CD4-positive, alpha-beta T cell (primary cell): Measurements from ENCODE around the gene MAP4K3. TPM values are rescaled to one million over a fixed set of nuclear protein-coding genes. Genes with fewer than 3 reads are reported as not detected.
A peak's percentile ranks its signal among the peaks of the same experiment; 100 is the strongest.
"Not testable (repeated sequence)": the region's sequence is repeated elsewhere in the genome, so short reads cannot be mapped to it uniquely, and the experiment has no call there.

ENCODE experiments used
- ATAC-seq: fragments of 200-7000 bp; cut with Tn5 transposase; one replicate; pipeline ENCODE4 v1.10.0; 2022; ENCODE audit warnings: mild to moderate bottlenecking; ENCODE audit not compliant: poor library complexity
- CTCF ChIA-PET: fragments of 350-600 bp; sonication (Branson Sonifier 250); formaldehyde crosslinking; loops from one replicate; lab custom pipeline; 2021; ENCODE audit warnings: antibody characterized with exemption, inconsistent platforms; lab: Charles Lee
- POLR2A ChIA-PET: fragments of 350-600 bp; sonication (Branson Sonifier 250); formaldehyde crosslinking; loops from one replicate; lab custom pipeline; 2021; ENCODE audit warnings: antibody characterized with exemption, inconsistent platforms; lab: Charles Lee
- DNase-seq, 14 experiments: peaks; one replicate each; pipeline ENCODE4 v3.0.0-alpha.2; 2013 to 2020; ENCODE audit warnings: mixed read lengths in 2 of 14
- H3K27ac ChIP-seq, 2 donors: one replicate each; pipeline versions ENCODE4 v1.5.1 to v1.7.0; 2013; ENCODE audit warnings: low read length in 2 of 2, low read depth in 1 of 2, mild to moderate bottlenecking in 1 of 2
- H3K27me3 ChIP-seq, 2 experiments: 1 replicate in 1 of 2; 2 replicates in 1 of 2; pipeline versions ENCODE4 v1.6.1 to v1.7.0; 2013; ENCODE audit warnings: low read length in 2 of 2, control low read depth in 1 of 2, mild to moderate bottlenecking in 1 of 2, moderate library complexity in 1 of 2; ENCODE audit not compliant: insufficient read depth in 2 of 2, control insufficient read depth in 1 of 2
- H3K36me3 ChIP-seq: one replicate; pipeline ENCODE4 v1.6.1; 2013; ENCODE audit warnings: low read length, control low read depth; ENCODE audit not compliant: insufficient read depth
- H3K4me1 ChIP-seq: one replicate; pipeline ENCODE4 v1.6.1; 2013; ENCODE audit warnings: low read length, control low read depth; ENCODE audit not compliant: insufficient read depth
- H3K4me3 ChIP-seq: one replicate; pipeline ENCODE4 v1.5.1; 2013; ENCODE audit warnings: mild to moderate bottlenecking, low read length, moderate library complexity
- H3K9me3 ChIP-seq, 2 experiments: 1 replicate in 1 of 2; 2 replicates in 1 of 2; pipeline versions ENCODE4 v1.6.1 to v1.7.0; 2013; ENCODE audit warnings: low read length in 2 of 2, mild to moderate bottlenecking in 2 of 2, control low read depth in 1 of 2, moderate library complexity in 1 of 2; ENCODE audit not compliant: control insufficient read depth in 1 of 2, insufficient read depth in 1 of 2
- H3K27ac Mint-ChIP-seq: one replicate; pipeline ENCODE4 v1.8.0; 2020; ENCODE audit warnings: mixed read lengths
- H3K27me3 Mint-ChIP-seq: one replicate; pipeline ENCODE4 v1.8.0; 2021; ENCODE audit warnings: mixed read lengths
- H3K36me3 Mint-ChIP-seq: one replicate; pipeline ENCODE4 v1.8.0; 2021; ENCODE audit warnings: low read depth, mixed read lengths
- H3K4me1 Mint-ChIP-seq: one replicate; pipeline ENCODE4 v1.8.0; 2021; ENCODE audit warnings: low read depth, mixed read lengths
- H3K4me3 Mint-ChIP-seq: one replicate; pipeline ENCODE4 v1.8.0; 2020; ENCODE audit warnings: mild to moderate bottlenecking, mixed read lengths
- H3K9me3 Mint-ChIP-seq: one replicate; pipeline ENCODE4 v1.8.0; 2020; ENCODE audit warnings: mixed read lengths
- intact Hi-C, 2 experiments: fragments of 100-400 bp; cut with DNase I in 1 of 2; cut with micrococcal nuclease in 1 of 2; formaldehyde crosslinking; loops; one replicate each; pipeline versions ENCODE4 v1.15.1 to v1.9.0; 2023 to 2025; cut with DNase I, micrococcal nuclease
- total RNA-seq, 174 experiments: library from RNA in 2 of 174; stranded (reverse) in 2 of 174; gene quantifications; one replicate each; pipeline ENCODE4 v1.2.3 and lab custom pipeline; 2021 to 2026
- TF ChIP-seq, protein P1 (sequence below): fragments of 200-600 bp; IDR thresholded peaks from one replicate; pipeline ENCODE4 v1.8.0; 2022; ENCODE audit warnings: antibody characterized with exemption, mild to moderate bottlenecking

The MAP4K3 gene
- total RNA-seq, 2 experiments from 2014 or later: 18.4 to 22.5 TPM

DNA sequence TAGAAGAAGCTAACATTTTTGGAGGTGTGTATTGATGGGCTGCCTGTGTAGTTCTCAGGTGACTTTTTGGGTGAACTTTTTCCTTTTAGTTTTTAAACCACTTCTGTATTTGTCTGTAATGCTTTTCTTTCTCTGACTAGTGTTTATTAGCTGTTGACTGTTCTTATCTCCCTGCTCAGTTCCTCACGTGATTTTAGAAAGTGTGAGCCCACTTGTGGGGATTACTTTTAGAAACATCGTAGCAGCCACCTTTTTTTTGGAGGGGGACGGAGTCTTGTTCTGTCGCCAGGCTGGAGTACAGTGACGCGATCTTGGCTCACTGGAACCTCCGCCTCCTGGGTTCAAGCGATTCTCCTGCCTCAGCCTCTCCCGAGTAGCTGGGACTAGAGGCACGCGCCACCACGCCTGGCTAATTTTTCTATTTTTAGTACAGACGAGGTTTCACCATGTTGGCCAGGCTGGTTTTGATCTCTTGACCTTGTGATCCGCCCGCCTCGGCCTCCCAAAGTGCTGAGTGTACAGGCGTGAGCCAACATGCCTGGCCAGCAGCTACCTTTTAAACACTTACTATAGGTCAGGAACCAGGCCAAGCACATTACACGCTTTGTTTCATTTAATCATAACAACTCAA lies 184.1 kb downstream of the MAP4K3 start:
- ChIA-PET CTCF (interaction anchor here (0.7 kb wide), 1 partner anchor 55 kb away, joined by 3 read pairs; no protein-coding TSS in a partner anchor), POLR2A (no interaction called here)
- intact Hi-C loops: no loop called here
- Histone ChIP-seq H3K4me1 (no peaks in the 10 kb centered on the region), H3K36me3 (peaks cover 16% of the 10 kb centered on the region), H3K27ac (no peak overlapping the region), H3K27me3 (no peaks in the 10 kb centered on the region), H3K4me3 (no peak overlapping the region), H3K9me3 (peaks cover 0 to 3% of the 10 kb centered on the region in 2 experiments)
- no peak overlapping the region for H3K27ac Mint-ChIP-seq
- ATAC-seq: no peak
- no peak for DNase-seq
- no peaks in the 10 kb centered on the region for H3K9me3 Mint-ChIP-seq
- H3K4me1 Mint-ChIP-seq: no peaks in the 10 kb centered on the region
- no peak overlapping the region for H3K4me3 Mint-ChIP-seq
- TF ChIP-seq, protein P1, sequence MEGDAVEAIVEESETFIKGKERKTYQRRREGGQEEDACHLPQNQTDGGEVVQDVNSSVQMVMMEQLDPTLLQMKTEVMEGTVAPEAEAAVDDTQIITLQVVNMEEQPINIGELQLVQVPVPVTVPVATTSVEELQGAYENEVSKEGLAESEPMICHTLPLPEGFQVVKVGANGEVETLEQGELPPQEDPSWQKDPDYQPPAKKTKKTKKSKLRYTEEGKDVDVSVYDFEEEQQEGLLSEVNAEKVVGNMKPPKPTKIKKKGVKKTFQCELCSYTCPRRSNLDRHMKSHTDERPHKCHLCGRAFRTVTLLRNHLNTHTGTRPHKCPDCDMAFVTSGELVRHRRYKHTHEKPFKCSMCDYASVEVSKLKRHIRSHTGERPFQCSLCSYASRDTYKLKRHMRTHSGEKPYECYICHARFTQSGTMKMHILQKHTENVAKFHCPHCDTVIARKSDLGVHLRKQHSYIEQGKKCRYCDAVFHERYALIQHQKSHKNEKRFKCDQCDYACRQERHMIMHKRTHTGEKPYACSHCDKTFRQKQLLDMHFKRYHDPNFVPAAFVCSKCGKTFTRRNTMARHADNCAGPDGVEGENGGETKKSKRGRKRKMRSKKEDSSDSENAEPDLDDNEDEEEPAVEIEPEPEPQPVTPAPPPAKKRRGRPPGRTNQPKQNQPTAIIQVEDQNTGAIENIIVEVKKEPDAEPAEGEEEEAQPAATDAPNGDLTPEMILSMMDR: no peak
- no peaks in the 10 kb centered on the region for H3K27me3 Mint-ChIP-seq
- H3K36me3 Mint-ChIP-seq: peaks cover 58% of the 10 kb centered on the region

DNA sequence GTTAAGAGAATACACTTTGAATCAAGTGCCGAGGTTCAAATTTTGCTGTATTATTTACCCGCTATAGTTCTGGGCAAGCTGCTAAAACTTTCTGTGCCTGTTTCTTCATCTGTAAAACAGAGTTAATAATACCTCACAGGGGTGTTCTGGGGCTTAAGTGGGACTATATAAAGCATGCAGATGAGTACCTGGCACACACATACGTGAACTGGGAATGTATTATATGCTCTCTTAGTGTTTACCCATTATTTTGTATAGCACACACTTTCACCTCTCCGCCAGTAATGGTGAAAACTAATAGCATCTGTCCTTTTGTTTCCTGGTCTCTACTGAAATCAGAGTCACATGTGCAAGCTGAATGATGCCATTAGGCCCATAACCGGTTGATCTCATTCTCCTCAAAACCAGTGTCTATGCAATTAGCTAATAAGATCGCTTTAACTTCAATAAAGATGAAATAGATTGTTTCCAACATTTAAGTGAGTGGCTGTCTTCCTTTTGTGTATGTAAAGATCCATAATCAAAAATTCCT lies 189.5 kb downstream of the MAP4K3 start:
- POLR2A ChIA-PET: no interaction called here
- Histone ChIP-seq H3K4me1 (peaks cover 12% of the 10 kb centered on the region), H3K9me3 (peaks cover 0 to 7% of the 10 kb centered on the region in 2 experiments), H3K4me3 (no peak overlapping the region), H3K27ac (no peak overlapping the region), H3K27me3 (no peaks in the 10 kb centered on the region), H3K36me3 (peaks cover 3% of the 10 kb centered on the region)
- ATAC-seq: no peak
- Mint-ChIP-seq H3K36me3 (peaks cover 24% of the 10 kb centered on the region), H3K27ac (no peak overlapping the region), H3K27me3 (no peaks in the 10 kb centered on the region), H3K9me3 (no peaks in the 10 kb centered on the region), H3K4me1 (peaks cover 18% of the 10 kb centered on the region), H3K4me3 (no peak overlapping the region)
- intact Hi-C loops: no loop called here
- TF ChIP-seq, protein P1: no peak
- DNase-seq: no peak
- CTCF ChIA-PET: no interaction called here

DNA sequence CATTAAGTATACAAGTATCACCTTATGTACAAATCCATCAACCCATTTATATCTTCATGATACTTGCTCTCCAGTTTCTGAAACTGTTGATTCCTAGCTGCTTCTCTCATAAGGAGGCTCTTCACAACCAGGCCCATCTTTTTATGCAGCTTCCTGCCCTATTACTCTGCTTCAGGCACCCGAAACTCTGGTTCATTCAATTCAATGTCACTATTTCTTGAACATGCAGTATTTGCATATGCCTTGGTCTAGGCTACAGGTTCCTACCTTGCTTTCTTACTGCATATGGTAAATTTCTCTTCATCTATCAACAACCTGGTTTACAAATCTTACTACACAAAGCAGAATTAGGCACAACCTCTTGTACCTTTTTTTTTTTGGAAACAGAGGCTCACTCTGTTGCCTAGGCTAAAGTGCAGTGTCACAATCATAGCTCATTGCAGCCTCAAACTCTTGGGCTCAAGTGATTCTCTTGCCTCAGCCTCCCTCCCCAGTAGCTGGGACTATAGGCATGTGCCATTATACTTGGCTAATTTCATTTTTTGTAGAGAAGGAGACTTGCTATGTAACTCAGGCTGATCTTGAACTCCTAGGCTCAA lies 190.6 kb downstream of the MAP4K3 start:
- H3K4me3 ChIP-seq: no peak overlapping the region
- POLR2A ChIA-PET: no interaction called here
- H3K27ac ChIP-seq: no peak overlapping the region
- TF ChIP-seq, protein P1: no peak
- H3K27me3 ChIP-seq: no peaks in the 10 kb centered on the region
- H3K9me3 ChIP-seq: peaks cover 0 to 7% of the 10 kb centered on the region in 2 experiments
- Mint-ChIP-seq H3K27me3 (no peaks in the 10 kb centered on the region), H3K27ac (no peak overlapping the region), H3K9me3 (no peaks in the 10 kb centered on the region), H3K4me1 (peaks cover 18% of the 10 kb centered on the region), H3K4me3 (peak overlapping the region; percentile 8), H3K36me3 (peaks cover 13% of the 10 kb centered on the region)
- H3K36me3 ChIP-seq: peaks cover 3% of the 10 kb centered on the region
- H3K4me1 ChIP-seq: peaks cover 12% of the 10 kb centered on the region
- ATAC-seq (no peak), DNase-seq (no peak)
- intact Hi-C loops: no loop called here
- CTCF ChIA-PET: no interaction called here

DNA sequence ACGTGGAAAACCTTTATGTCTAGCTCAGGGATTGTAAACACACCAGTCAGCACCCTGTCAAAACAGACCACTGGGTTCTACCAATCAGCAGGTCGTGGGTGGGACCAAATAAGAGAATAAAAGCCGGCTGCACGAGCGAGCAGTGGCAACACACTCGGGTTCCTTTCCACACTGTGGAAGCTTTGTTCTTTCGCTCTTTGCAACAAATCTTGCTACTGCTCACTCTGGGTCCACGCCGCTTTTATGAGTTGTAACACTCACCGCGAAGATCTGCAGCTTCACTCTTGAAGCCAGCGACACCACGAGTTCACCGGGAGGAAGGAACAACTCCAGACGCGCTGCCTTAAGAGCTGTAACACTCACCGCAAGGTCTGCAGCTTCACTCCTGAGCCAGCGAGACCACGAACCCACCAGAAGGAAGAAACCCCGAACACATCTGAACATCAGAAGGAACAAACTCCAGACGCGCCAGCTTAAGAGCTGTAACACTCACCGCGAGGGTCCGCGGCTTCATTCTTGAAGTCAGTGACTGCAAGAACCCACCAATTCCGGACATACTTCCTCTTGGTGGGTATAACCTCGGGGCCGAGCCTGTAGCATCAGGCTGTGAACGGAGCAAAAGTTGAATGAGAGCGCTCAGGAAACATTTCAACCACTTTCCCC lies 192.0 kb downstream of the MAP4K3 start:
- H3K27me3 Mint-ChIP-seq, H3K9me3 ChIP-seq, H3K36me3 ChIP-seq, H3K9me3 Mint-ChIP-seq, intact Hi-C loops, H3K36me3 Mint-ChIP-seq, H3K27me3 ChIP-seq, H3K27ac ChIP-seq: not testable (repeated sequence)
- Histone ChIP-seq H3K4me3 (peak overlapping the region; percentile 48), H3K4me1 (peaks cover 12% of the 10 kb centered on the region)
- ATAC-seq: peak; percentile 57
- ChIA-PET POLR2A (interaction anchor here (1.0 to 1.7 kb wide), 3 partner anchors 29 to 125 kb away, joined by 3 to 9 read pairs (median 8); partner anchors contain the start of gene SOS1), CTCF (interaction anchor here (0.8 to 1.0 kb wide), 2 partner anchors 15 to 17 kb away, joined by 3 to 6 read pairs; no protein-coding TSS in a partner anchor)
- peaks cover 18% of the 10 kb centered on the region for H3K4me1 Mint-ChIP-seq
- peak in 13 of 14 experiments; percentile 8 to 63 (median 35) for DNase-seq
- peak overlapping the region; percentile 49 for H3K27ac Mint-ChIP-seq
- H3K4me3 Mint-ChIP-seq: peak overlapping the region; percentile 81
